ENCODE data around the gene MAD1L1.

GRCh38 chr7:2094454-2095045 lies 138.2 kb downstream of the MAD1L1 start:
- TF ChIP-seq POLR2A (IDR thresholded peaks at IDR 0.05; ENCODE audit: borderline replicate concordance, extremely low read depth, insufficient read depth, insufficient read length) (no peak), CTCF (IDR thresholded peaks at IDR 0.05 in 2 of 3, conservative IDR thresholded peaks at IDR 0.05 in 1 of 3; ENCODE audit: borderline replicate concordance in 1 of 3, insufficient read depth in 1 of 3, low read depth in 2 of 3, low read length in 2 of 3) (no peak)
